ENCODE results near the gene NIBAN1.

The NIBAN1 gene

DNA sequence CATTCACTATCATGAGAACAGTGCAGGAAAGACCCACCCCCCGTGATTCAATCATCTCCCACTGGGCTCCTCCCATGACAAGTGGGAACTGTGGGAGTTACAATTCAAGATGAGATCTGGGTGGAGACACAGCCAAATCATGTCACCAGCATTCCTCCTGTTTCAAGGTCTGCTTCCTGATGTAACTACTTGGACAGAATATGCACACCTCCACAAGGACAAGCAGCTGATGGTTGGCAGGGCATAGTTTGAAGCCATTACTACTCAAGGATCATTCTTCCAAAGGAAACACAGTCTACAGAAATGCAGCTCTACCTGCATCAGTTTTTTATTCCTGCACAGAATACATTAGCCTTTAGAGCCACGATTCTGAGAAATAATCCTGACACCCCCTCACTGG is 42.6 kb upstream of the NIBAN1 start:
- H3K36me3 ChIP-seq (ENCODE audit: insufficient read depth, low read length), result no peaks in the 10 kb centered on the region
- H3K4me1 ChIP-seq (ENCODE audit: insufficient read depth, low read length, poor library complexity, severe bottlenecking), result no peaks in the 10 kb centered on the region
- no peak overlapping the region for H3K9ac ChIP-seq (ENCODE audit: low read depth, low read length, poor library complexity, severe bottlenecking)
- no peaks in the 10 kb centered on the region for H3K9me2 ChIP-seq (replicated peaks; ENCODE audit: low read depth, low read length)
- H3K4me3 ChIP-seq (ENCODE audit: low read length, poor library complexity, severe bottlenecking), result no peak overlapping the region
- no peaks in the 10 kb centered on the region for H3K27me3 ChIP-seq (ENCODE audit: insufficient read depth, low read length, poor library complexity, severe bottlenecking)
- no peak overlapping the region; the same call in 1 of the 2 replicates for H2AFZ ChIP-seq (ENCODE audit: low read length)
- no peak overlapping the region for H3K4me2 ChIP-seq (ENCODE audit: low read depth, low read length, poor library complexity, severe bottlenecking)
- H3F3A ChIP-seq (ENCODE audit: low read depth), result no peaks in the 10 kb centered on the region
- no peaks in the 10 kb centered on the region for H3K9me3 ChIP-seq (ENCODE audit: insufficient read depth, low read depth, low read length)
- H3K79me2 ChIP-seq (ENCODE audit: insufficient read depth, low read length), result no peaks in the 10 kb centered on the region
- no peaks in the 10 kb centered on the region for H4K20me1 ChIP-seq (ENCODE audit: insufficient read depth, low read length, poor library complexity, severe bottlenecking)
- no peak for TF ChIP-seq EZH2phosphoT487 (IDR thresholded peaks at IDR 0.05; ENCODE audit: borderline replicate concordance)
- TF ChIP-seq, protein P1, sequence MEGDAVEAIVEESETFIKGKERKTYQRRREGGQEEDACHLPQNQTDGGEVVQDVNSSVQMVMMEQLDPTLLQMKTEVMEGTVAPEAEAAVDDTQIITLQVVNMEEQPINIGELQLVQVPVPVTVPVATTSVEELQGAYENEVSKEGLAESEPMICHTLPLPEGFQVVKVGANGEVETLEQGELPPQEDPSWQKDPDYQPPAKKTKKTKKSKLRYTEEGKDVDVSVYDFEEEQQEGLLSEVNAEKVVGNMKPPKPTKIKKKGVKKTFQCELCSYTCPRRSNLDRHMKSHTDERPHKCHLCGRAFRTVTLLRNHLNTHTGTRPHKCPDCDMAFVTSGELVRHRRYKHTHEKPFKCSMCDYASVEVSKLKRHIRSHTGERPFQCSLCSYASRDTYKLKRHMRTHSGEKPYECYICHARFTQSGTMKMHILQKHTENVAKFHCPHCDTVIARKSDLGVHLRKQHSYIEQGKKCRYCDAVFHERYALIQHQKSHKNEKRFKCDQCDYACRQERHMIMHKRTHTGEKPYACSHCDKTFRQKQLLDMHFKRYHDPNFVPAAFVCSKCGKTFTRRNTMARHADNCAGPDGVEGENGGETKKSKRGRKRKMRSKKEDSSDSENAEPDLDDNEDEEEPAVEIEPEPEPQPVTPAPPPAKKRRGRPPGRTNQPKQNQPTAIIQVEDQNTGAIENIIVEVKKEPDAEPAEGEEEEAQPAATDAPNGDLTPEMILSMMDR (conservative IDR thresholded peaks at IDR 0.05; ENCODE audit: low read length), result no peak

DNA sequence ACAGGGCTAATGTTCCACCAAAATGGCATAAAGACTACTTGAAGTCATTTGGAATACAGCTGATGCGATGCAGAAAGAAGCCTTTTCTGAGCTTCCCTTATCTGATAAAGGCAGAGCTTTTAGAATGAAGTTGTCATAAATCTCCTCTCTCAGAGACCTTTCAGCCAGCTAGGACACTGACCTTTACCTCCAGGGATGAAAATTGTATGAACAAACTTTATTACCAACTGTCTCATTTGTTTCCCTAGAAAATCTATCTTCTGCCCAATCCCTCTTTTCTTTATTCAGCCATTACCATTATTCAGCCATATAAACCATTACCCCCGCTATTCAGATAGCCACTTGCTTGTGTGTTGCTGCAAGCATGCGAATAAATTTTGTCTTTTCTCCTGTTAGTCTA is 41.3 kb upstream of the NIBAN1 start:
- no peak for TF ChIP-seq EZH2phosphoT487 (IDR thresholded peaks at IDR 0.05; ENCODE audit: borderline replicate concordance)
- TF ChIP-seq, protein P1 (conservative IDR thresholded peaks at IDR 0.05; ENCODE audit: low read length), result no peak
- Histone ChIP-seq H3K79me2 (ENCODE audit: insufficient read depth, low read length) (no peaks in the 10 kb centered on the region), H3K4me1 (ENCODE audit: insufficient read depth, low read length, poor library complexity, severe bottlenecking) (no peaks in the 10 kb centered on the region)

DNA sequence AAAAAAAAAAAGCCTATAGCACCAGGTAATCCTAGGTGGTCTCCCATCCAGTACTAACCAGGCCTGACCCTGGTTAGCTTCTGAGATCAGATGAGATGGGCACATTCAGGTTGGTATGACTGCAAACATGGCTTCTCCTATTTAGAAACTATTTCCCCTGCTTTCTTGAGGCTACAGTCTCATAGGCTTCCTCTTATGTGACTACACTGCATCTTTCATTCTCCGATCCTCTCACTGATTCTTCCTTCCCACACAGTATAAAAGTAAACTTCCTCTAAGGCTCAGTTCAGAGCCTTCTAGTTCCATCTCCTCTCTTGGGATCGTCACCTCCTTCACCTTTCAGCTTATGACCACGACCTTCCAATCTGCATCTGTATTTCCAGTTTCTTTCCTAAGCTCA is 40.6 kb upstream of the NIBAN1 start:
- no peaks in the 10 kb centered on the region for H4K20me1 ChIP-seq (ENCODE audit: insufficient read depth, low read length, poor library complexity, severe bottlenecking)
- H3K36me3 ChIP-seq (ENCODE audit: insufficient read depth, low read length), result no peaks in the 10 kb centered on the region
- no peak overlapping the region for H3K9ac ChIP-seq (ENCODE audit: low read depth, low read length, poor library complexity, severe bottlenecking)
- H3F3A ChIP-seq (ENCODE audit: low read depth), result no peaks in the 10 kb centered on the region
- H3K79me2 ChIP-seq (ENCODE audit: insufficient read depth, low read length), result no peaks in the 10 kb centered on the region
- H3K4me1 ChIP-seq (ENCODE audit: insufficient read depth, low read length, poor library complexity, severe bottlenecking), result no peaks in the 10 kb centered on the region
- no peaks in the 10 kb centered on the region for H3K9me2 ChIP-seq (replicated peaks; ENCODE audit: low read depth, low read length)
- no peaks in the 10 kb centered on the region for H3K9me3 ChIP-seq (ENCODE audit: insufficient read depth, low read depth, low read length)
- no peaks in the 10 kb centered on the region for H3K27me3 ChIP-seq (ENCODE audit: insufficient read depth, low read length, poor library complexity, severe bottlenecking)
- H2AFZ ChIP-seq (ENCODE audit: low read length), result no peak overlapping the region
- no peak overlapping the region for H3K4me3 ChIP-seq (ENCODE audit: low read length, poor library complexity, severe bottlenecking)
- no peak for TF ChIP-seq EZH2phosphoT487 (IDR thresholded peaks at IDR 0.05; ENCODE audit: borderline replicate concordance)
- TF ChIP-seq, protein P1 (conservative IDR thresholded peaks at IDR 0.05; ENCODE audit: low read length), result no peak
- H3K4me2 ChIP-seq (ENCODE audit: low read depth, low read length, poor library complexity, severe bottlenecking), result no peak overlapping the region

More for the DNA sequence above, 41.3 kb upstream of the NIBAN1 start:
- H3K4me3 ChIP-seq (ENCODE audit: low read length, poor library complexity, severe bottlenecking), result no peak overlapping the region
- no peaks in the 10 kb centered on the region for H3F3A ChIP-seq (ENCODE audit: low read depth)
- no peaks in the 10 kb centered on the region for H3K27me3 ChIP-seq (ENCODE audit: insufficient read depth, low read length, poor library complexity, severe bottlenecking)
- H4K20me1 ChIP-seq (ENCODE audit: insufficient read depth, low read length, poor library complexity, severe bottlenecking), result no peaks in the 10 kb centered on the region
- H3K36me3 ChIP-seq (ENCODE audit: insufficient read depth, low read length), result no peaks in the 10 kb centered on the region
- H3K9ac ChIP-seq (ENCODE audit: low read depth, low read length, poor library complexity, severe bottlenecking), result no peak overlapping the region
- no peak overlapping the region for H2AFZ ChIP-seq (ENCODE audit: low read length)
- no peaks in the 10 kb centered on the region for H3K9me3 ChIP-seq (ENCODE audit: insufficient read depth, low read depth, low read length)
- no peaks in the 10 kb centered on the region for H3K9me2 ChIP-seq (replicated peaks; ENCODE audit: low read depth, low read length)
- no peak overlapping the region for H3K4me2 ChIP-seq (ENCODE audit: low read depth, low read length, poor library complexity, severe bottlenecking)

All from Loucy (cell line).